Ovary (tissue), 9 donors: ENCODE data around the gene KIF4A. TPM values are rescaled to one million over a fixed set of nuclear protein-coding genes. Genes with fewer than 3 reads are reported as not detected.
A peak's percentile ranks its signal among the peaks of the same experiment; 100 is the strongest.

Source experiments
- DNase-seq, 5 donors: peaks; one replicate each; pipeline ENCODE4 v3.0.0-alpha.2; 2019 to 2020
- H3K27ac ChIP-seq, 2 donors: fragments of 200-600 bp; one replicate each; pipeline versions ENCODE4 v1.5.1 to v1.8.0; 2019 to 2022
- H3K27me3 ChIP-seq: fragments of 200-600 bp; one replicate; pipeline ENCODE4 v1.8.0; 2022
- H3K36me3 ChIP-seq: fragments of 200-600 bp; sonication (generic); one replicate; pipeline ENCODE4 v1.5.1; 2019
- H3K4me1 ChIP-seq: one replicate; pipeline ENCODE4 v1.8.1; 2013; ENCODE audit warnings: mild to moderate bottlenecking, moderate library complexity; ENCODE audit not compliant: insufficient read depth
- H3K4me3 ChIP-seq: fragments of 200-600 bp; sonication (generic); one replicate; pipeline ENCODE4 v1.5.1; 2017
- H3K9me3 ChIP-seq, 2 donors: fragments of 200-600 bp in 1 of 2; sonication (generic) in 1 of 2; one replicate each; pipeline versions ENCODE4 v1.5.1 to v1.8.1; 2013 to 2019; ENCODE audit warnings: mild to moderate bottlenecking in 1 of 2, moderate library complexity in 1 of 2
- EP300 ChIP-seq: sonication (generic); formaldehyde crosslinking; IDR thresholded peaks from one replicate; pipeline ENCODE4 v1.6.1; 2017; ENCODE audit warnings: antibody characterized with exemption
- POLR2A ChIP-seq: fragments of 450-650 bp; IDR thresholded peaks from one replicate; pipeline ENCODE4 v1.6.1; 2017; ENCODE audit warnings: antibody characterized with exemption, mild to moderate bottlenecking, moderate library complexity
- WGBS, 3 donors: extraction: QIAGEN DNeasy Blood & Tissue Kit in 1 of 3; methylation state at CpG; one replicate each; pipeline versions ENCODE4 v1.1.5 to v1.1.7; 2013 to 2017; 5-methylcytosine and 5-hydroxymethylcytosine counted together
- intact Hi-C, 4 donors: fragments of 100-400 bp; cut with DNase I; formaldehyde crosslinking; loops; one replicate each; pipeline versions ENCODE4 v1.11.0 to v1.15.1; 2022 to 2023
- polyA plus RNA-seq, 2 donors: library from polyadenylated mRNA; stranded (reverse); fragments of 200-250 nt in 1 of 2; fragments of 350-450 nt in 1 of 2; fragmentation: Illumina TruSeq in 1 of 2; extraction: RNeasy Lipid Tissue Mini Kit (QIAGEN cat#74804) in 1 of 2; gene quantifications; one replicate each; pipeline ENCODE4 v1.2.3, GENCODE V29; 2013 to 2014
- total RNA-seq, 7 donors: library from RNA; depleted of rRNA in 2 of 7; stranded (reverse); fragments of >200 nt in 2 of 7; fragmentation: NEBNext Ultra II Directional in 3 of 7; extraction: Animal tissue kit (Norgen Biotek cat#: 25700) in 3 of 7; gene quantifications; one replicate each; pipeline versions ENCODE4 v1.1.0 to v1.2.4, GENCODE V29; 2016 to 2023
- TF ChIP-seq, protein P1 (sequence below), 3 donors: fragments of 450-650 bp in 2 of 3; fragments of 200-600 bp in 1 of 3; IDR thresholded peaks; one replicate each; pipeline versions ENCODE4 v1.5.1 to v1.8.0; 2016 to 2022; ENCODE audit warnings: antibody characterized with exemption in 3 of 3, mild to moderate bottlenecking in 1 of 3
- donor health status: DM: no; HTN: no; CAD: no; lungs with moderate emphysema.
- donor health status: DM: no; HTN: no; CAD: no.
- donor health status: Bipolar disorder and iron deficiency.
- donor health status: DM: yes; HTN: yes; CAD: no.
- donor health status: DM: no; HTN: no; CAD: no.
- donor health status: DM: yes; HTN: yes; CAD: no.

KIF4A gene
- total and polyA plus RNA-seq, 9 donors: 0.10 to 0.90 (median 0.23) TPM

DNA sequence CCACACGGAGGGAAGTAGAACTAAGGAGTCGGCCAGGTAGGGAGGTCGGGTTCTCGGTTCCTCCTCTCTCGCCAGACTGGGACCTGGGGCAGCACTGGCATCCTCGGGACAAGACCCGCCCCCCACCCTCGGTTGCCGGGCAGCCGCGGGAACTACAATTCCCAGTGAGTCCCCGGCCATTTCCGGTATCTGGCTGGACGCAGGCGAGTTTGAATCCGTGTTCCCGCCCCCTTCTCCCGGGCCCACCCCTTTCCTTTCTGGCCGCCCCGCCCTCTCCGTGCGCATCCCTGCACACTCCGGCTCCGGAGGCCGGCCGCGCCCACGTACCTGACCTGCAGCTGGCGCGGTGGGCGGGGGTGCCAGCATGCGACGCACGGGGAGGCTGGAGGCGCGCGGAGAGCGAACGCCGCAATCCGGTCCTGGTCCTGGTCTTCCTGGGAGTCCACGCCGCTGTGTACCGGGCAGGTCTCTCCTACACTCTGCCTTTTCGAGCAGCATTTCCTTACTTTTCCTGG lies 144.5 kb downstream of the KIF4A start:
- WGBS, 3 donors: 37 to 42% (median 37%) methylated on average over 43 to 45 of the region's 45 CpGs
- DNase-seq: peak; percentile 86 to 90 (median 89)
- Histone ChIP-seq H3K27ac (peak overlapping the region; percentile 32 to 85), H3K36me3 (no peaks in the 10 kb centered on the region), H3K27me3 (no peaks in the 10 kb centered on the region), H3K9me3 (no peaks in the 10 kb centered on the region), H3K4me3 (peak overlapping the region; percentile 52), H3K4me1 (peaks cover 5% of the 10 kb centered on the region)
- TF ChIP-seq POLR2A: no peak
- intact Hi-C loops: loop anchor here in 1 of 4 donors (10.0 kb wide), 1 partner anchor 300 kb away; the partner anchor contains the start of gene IGBP1

DNA sequence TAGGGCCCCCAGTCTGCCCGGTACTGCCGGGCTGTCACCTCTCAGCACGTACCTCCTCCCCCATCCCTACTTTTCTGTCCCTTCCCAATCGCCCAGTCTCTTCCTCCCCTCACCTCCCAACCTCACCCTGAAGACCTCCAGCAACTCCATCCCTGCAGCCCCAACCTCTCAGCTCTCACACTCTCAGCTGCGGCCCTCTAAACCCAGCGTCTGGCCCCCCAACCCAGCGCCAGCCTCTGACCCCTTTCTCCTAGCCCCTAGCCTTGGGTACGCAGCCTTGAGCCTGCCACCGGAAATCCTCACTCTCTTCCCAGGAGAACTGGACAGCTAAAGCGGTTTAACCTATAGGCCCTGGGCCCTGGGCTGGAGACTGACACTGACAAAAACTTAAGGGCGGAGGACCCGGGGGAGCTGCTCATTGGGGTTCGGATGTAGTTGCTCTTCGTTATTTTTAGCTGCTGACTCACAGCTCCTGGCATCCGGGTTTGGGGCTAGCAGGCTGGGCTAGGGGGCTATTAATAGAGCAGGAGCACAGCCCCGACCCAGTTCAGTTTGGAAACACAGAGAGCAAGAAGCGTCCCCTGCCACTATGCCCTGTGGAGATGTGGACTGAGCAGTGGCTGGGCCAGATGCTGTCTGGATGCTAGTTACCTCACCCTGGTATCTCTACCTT lies 145.1 kb downstream of the KIF4A start:
- Histone ChIP-seq H3K27me3 (no peaks in the 10 kb centered on the region), H3K36me3 (no peaks in the 10 kb centered on the region), H3K9me3 (no peaks in the 10 kb centered on the region), H3K4me3 (peak overlapping the region; percentile 52), H3K4me1 (peaks cover 5% of the 10 kb centered on the region), H3K27ac (peak overlapping the region; percentile 32 to 85)
- peak; percentile 57 to 63 (median 59) for DNase-seq
- TF ChIP-seq, protein P1, sequence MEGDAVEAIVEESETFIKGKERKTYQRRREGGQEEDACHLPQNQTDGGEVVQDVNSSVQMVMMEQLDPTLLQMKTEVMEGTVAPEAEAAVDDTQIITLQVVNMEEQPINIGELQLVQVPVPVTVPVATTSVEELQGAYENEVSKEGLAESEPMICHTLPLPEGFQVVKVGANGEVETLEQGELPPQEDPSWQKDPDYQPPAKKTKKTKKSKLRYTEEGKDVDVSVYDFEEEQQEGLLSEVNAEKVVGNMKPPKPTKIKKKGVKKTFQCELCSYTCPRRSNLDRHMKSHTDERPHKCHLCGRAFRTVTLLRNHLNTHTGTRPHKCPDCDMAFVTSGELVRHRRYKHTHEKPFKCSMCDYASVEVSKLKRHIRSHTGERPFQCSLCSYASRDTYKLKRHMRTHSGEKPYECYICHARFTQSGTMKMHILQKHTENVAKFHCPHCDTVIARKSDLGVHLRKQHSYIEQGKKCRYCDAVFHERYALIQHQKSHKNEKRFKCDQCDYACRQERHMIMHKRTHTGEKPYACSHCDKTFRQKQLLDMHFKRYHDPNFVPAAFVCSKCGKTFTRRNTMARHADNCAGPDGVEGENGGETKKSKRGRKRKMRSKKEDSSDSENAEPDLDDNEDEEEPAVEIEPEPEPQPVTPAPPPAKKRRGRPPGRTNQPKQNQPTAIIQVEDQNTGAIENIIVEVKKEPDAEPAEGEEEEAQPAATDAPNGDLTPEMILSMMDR (IDR thresholded peaks at IDR 0.05): no peak
- TF ChIP-seq POLR2A (no peak), EP300 (no peak)
- 39 to 42% (median 39%) methylated on average over 15 to 17 of the region's 17 CpGs for WGBS, 3 donors
- intact Hi-C loops: loop anchor here in 1 of 4 donors (10.0 kb wide), 1 partner anchor 300 kb away; the partner anchor contains the start of gene IGBP1

DNA sequence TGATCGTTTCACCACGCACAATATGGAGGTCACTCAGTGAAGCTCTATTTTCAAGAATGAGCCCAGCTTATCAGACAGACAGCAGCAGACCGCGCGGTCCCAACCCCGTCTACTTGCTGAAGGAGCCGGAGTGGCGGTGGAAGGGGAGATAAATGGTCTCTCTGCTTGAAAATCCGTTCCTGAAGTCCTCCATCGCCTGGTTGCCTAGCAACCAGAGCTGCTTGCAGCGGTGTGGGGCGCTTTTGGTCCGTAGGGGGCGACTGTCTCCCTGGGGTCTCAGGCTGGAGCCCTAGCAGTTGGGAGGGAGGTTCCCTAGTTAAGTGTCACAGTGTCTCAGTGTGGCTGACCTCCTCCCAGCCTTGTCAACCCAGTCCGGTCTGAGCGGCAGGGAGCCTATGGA lies 146.4 kb downstream of the KIF4A start:
- Histone ChIP-seq H3K36me3 (no peaks in the 10 kb centered on the region), H3K27ac (no peak overlapping the region), H3K27me3 (no peaks in the 10 kb centered on the region), H3K4me1 (peaks cover 5% of the 10 kb centered on the region), H3K4me3 (no peak overlapping the region), H3K9me3 (no peaks in the 10 kb centered on the region)
- no peak for DNase-seq
- WGBS, 3 donors: 32 to 46% (median 41%) methylated on average over 16 of the region's 16 CpGs
- intact Hi-C loops: loop anchor here in 1 of 4 donors (10.0 kb wide), 1 partner anchor 302 kb away; the partner anchor contains the start of gene IGBP1
- TF ChIP-seq, protein P1 (IDR thresholded peaks at IDR 0.05): no peak
- TF ChIP-seq POLR2A (no peak), EP300 (no peak)

DNA sequence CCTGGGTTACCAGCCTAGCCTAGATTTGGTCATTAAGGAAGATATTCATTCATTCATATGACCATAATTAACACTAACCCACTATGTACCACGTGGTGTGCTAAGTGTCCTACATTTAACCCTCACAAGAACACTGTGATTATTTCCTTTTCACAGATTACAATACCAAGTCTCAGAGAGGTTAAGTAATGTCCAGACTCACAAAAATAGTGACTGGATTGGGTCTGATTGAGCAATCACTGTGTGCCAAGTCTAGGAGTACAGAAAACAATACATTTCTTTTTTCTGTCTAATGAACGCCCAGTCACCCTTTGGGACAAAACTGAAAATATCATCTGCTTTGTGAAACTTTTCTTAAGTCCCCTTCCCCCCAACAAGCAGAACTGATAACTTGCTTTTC lies 147.1 kb downstream of the KIF4A start:
- 31 to 46% (median 42%) methylated on average over 2 of the region's 2 CpGs for WGBS, 3 donors
- H3K27me3 ChIP-seq: no peaks in the 10 kb centered on the region
- TF ChIP-seq EP300 (no peak), POLR2A (no peak)
- TF ChIP-seq, protein P1 (IDR thresholded peaks at IDR 0.05): no peak

More for the DNA sequence above, 147.1 kb downstream of the KIF4A start:
- Histone ChIP-seq H3K4me1 (peaks cover 5% of the 10 kb centered on the region), H3K9me3 (no peaks in the 10 kb centered on the region), H3K4me3 (no peak overlapping the region), H3K36me3 (no peaks in the 10 kb centered on the region), H3K27ac (no peak overlapping the region)
- DNase-seq: no peak
- intact Hi-C loops: loop anchor here in 1 of 4 donors (10.0 kb wide), 1 partner anchor 302 kb away; the partner anchor contains the start of gene IGBP1
